NCI-H446 treated with DMSO at 0.1 percent for 48 hours (cell line): ENCODE data around the gene CYP4F12.

Experiments used
- DNase-seq: peaks from one replicate; lab custom pipeline; 2025; lab: John Stamatoyannopoulos, UW

The CYP4F12 gene

DNA sequence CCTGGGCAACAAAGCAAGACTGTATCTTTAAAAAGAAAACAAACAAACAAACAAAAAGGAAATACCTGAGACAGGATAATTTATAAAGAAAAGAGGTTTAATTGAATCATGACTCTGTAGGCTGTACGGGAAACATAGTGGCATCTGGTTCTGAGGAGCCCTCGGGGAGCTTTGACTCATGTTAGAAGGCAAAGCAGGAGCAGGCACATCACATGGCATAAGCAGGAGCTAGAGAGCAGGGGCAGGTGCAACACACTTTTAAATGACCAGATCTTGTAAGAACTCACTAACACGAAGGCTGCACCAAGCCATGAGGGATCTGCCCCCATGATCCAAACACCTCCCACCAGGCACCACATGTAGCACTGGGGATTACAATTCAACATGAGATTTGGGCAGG lies 41.8 kb downstream of the CYP4F12 start:
- DNase-seq = no peak

DNA sequence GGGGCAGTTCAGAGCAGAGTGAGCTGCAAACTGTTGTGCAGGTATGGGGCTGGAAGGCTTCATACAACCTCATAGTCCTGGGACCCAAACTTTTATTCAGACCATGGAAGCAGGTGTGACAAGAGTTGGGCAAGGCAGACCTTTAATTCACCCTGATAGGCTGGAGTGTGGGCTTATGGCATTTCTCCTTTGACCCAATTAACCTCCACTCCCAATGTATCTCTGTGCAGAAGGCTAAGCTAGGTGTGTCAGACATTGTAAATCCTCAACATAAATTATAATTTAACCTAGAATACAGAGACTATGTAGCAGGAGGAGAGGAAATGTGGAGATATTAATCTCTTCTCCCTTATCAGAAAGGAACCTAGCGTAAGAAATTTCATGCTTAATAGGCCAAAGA lies 42.8 kb downstream of the CYP4F12 start:
- DNase-seq = no peak

DNA sequence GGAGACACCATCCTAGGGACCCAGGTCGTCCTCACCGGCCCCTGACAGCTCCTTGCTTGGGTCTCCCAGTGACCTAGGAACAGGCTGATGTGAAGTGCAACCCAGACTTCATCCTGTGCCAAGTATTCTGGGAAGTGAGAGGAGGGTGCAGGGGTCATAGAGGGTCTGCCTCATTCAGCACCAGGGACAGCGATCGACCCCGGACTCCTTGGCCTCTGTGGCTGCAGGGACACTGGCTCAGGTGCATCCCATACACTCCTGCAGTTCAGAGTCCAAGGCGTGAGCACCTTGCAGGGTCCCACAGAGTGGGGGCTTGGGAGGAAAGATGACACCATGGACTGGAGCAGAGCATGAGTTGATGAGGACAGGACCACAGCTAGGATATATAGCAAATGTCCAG lies 44.9 kb downstream of the CYP4F12 start:
- DNase-seq = no peak

DNA sequence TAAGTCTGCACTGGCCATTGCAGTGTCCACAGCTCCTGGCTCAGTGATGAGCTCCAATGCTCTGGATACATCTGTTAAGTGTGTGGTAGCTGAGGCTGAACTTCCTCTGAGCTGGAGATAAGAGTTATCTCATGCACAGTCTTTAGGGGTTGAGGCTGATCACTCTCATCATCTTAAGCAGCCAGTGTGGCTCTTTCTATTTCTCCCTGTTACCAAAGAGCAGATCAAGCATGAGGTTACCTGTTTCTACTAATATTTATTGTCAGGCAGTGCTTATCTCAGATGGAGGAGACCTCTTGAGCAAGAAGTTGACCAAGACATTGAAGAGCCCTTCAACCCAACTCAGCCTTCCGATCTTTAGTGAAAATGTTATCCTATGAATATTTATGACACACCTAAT lies 48.4 kb downstream of the CYP4F12 start:
- DNase-seq = no peak

DNA sequence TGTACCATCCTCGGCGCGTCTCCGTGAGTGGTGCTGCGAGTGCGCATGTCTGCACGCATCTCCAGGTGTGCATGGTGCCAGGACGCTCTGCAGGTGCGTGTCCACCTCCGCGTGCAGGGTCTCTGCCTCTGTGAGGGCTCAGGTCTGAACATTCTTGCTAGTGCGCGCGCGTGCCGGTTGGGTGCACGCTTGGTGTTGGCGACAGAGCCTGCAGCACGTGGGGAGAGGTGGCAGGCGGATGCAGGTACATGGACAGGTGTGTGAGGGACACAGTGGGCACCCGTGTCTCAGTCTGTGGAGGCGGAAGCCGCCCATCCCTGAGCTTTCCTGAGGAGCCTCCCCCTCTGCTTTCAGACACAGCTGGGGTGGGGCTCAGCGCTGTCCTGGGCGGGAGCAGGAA lies 50.1 kb downstream of the CYP4F12 start:
- DNase-seq = no peak

DNA sequence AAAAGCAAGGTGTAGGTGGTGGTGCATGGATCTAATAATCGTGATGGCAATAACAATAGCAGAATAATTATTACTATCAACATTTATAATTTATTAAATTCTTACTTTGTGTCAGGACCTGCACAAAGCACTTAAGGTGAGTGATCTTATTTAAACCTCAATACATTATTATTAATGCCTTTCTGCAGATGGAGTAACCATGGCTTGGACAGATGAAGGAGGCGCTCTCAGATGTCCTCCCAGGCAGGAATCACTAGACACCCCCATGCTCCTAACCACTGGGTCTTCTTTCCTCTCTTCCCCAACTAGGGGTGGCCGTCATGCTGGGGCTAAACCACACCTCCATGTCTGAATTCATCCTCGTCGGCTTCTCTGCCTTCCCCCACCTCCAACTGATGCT lies 54.8 kb downstream of the CYP4F12 start, which contains the start of gene OR10H2:
TSS of gene OR10H2 (plus strand) at position 301 of the 400 bp plus-strand sequence. CDS start at position 321, 20 bp downstream.
- DNase-seq = no peak

DNA sequence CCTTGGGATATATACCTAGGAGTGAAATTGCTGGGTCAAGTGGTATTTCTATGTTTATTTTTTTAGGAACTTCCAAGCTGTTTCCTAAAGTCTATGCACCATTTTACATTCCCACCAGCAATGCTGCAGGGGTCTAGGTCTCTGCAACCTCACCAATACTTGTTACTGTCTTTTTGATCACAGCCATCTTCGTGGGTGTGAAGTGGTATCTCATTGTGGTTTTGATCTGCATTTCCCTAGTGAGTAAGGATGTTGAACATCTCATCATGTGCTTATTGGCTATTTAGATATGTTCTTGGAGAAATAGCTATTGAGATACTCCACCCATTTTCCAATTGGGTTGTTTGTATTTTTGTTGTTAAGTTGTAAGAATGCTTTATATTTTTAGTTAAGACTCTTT lies 57.7 kb downstream of the CYP4F12 start:
- no peak for DNase-seq

DNA sequence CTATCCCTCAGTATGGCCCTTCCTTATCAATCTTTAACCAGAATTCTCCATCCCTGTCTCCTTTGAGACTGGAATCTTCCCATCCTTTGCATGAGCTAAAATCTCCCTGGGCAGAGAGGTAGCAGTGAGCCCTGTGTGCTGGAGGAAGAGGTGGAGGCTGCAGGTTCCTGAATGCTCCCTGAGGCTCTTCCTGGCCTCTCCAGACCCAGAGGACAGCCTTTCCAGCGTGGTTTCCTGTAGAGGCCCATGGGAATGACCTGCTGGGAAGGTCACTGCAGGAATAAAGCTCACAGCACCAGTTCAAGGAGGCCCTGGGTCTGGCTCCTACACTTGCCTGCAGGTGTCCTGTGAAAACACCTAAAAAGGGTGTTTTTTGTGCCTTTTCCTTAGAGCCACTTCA lies 59.5 kb downstream of the CYP4F12 start:
- no peak for DNase-seq

DNA sequence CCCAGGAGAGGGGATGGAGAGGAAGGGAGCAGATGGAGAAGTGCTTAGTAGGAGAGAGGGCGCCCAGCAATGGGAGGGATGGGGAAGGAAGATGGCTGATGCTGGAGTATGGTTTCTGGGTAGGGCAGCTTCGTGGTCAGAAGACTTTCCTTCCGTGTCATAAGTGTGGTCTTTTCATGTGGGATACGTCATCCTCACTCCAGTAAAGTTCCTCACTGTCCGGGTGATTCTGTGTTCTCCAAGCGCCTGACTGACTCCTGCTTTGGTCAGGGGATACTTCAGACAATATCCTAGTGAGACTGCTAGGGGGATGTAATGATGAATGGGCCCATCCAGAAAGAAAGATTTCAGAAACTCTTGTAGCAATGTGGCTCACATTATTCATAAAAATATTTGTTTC lies 61.0 kb downstream of the CYP4F12 start:
- DNase-seq = no peak

DNA sequence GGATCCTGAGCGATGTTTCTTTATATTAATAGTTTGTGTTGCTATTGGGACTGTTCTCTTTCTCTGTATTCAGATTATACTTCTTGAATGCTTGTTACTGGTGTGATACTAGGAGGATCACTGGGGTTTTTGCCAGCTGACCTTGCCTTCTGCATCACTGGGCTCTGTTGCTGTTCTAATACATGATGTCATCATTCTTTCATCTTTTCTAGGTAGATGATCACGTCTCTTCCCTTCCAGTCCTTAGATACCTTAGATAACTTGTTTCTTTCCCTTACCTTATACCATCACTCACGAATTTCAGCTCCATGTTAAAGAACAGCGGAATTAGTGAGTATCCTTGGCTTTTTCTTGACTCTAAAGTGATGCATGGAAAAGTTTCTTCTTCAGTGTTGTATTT lies 64.8 kb downstream of the CYP4F12 start, which contains the start of gene OR10H3:
TSS of gene OR10H3 (plus strand) at position 264 of the 400 bp plus-strand sequence. CDS start 3,408 bp downstream, outside the sequence.
- DNase-seq = no peak

DNA sequence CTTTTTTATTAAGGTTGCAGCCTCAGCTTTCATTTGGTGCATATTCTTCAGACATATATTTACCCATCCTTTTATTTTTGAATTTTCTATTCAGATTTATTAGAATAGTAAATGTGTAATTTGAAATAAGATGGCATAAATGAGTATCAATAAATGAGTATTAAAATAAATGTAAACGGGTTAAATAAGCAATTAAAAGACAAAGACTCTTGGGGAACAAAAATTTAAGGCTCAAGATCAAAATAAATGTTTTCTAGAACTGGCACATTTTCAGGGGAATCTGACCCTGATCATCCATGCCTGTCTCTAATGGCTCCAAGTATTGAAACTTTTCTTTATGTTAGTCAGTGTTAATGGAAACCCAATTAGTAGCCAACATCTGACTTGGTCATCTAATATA lies 67.9 kb downstream of the CYP4F12 start:
- DNase-seq = no peak
